AG09319 (cell line): ENCODE results near the gene CRACDL.

Experiments used
- DNase-seq: peaks from one replicate; pipeline ENCODE4 v3.0.0-alpha.2; 2010; ENCODE audit warnings: low read depth; ENCODE audit errors: extremely low read depth
- CTCF ChIP-seq: IDR thresholded peaks from 2 replicates; pipeline ENCODE4 v1.5.1; 2011; ENCODE audit warnings: low read depth, mild to moderate bottlenecking, inconsistent platforms, low read length, moderate library complexity

The CRACDL gene

GRCh38 chr2:98771721-98772524, 164.1 kb downstream of the CRACDL start:
- DNase-seq, result no peak
- no peak for TF ChIP-seq CTCF

GRCh38 chr2:98771264-98771663, 164.8 kb downstream of the CRACDL start:
- TF ChIP-seq CTCF, result no peak
- DNase-seq, result no peak

GRCh38 chr2:98769784-98770183, 166.2 kb downstream of the CRACDL start:
- DNase-seq, result no peak
- no peak for TF ChIP-seq CTCF

- no peak for DNase-seq
- TF ChIP-seq CTCF, result no peak
Observed at GRCh38 chr2:98769114-98769476, 166.9 kb downstream of the CRACDL start.

- no peak for TF ChIP-seq CTCF
- no peak for DNase-seq
Observed at GRCh38 chr2:98768384-98769113, 167.5 kb downstream of the CRACDL start.

- no peak for TF ChIP-seq CTCF
- DNase-seq, result no peak
Observed at GRCh38 chr2:98764499-98764898, 171.5 kb downstream of the CRACDL start.
